Measurements from ENCODE around the gene EYA2.

The EYA2 gene

GRCh38 chr20:47211036-47211435, 316.4 kb downstream of the EYA2 start:
- no peak for DNase-seq

GRCh38 chr20:47212606-47213207, 318.1 kb downstream of the EYA2 start:
- no peak for DNase-seq

- DNase-seq, result no peak
Observed at GRCh38 chr20:47213966-47214365, 319.3 kb downstream of the EYA2 start.

DNA sequence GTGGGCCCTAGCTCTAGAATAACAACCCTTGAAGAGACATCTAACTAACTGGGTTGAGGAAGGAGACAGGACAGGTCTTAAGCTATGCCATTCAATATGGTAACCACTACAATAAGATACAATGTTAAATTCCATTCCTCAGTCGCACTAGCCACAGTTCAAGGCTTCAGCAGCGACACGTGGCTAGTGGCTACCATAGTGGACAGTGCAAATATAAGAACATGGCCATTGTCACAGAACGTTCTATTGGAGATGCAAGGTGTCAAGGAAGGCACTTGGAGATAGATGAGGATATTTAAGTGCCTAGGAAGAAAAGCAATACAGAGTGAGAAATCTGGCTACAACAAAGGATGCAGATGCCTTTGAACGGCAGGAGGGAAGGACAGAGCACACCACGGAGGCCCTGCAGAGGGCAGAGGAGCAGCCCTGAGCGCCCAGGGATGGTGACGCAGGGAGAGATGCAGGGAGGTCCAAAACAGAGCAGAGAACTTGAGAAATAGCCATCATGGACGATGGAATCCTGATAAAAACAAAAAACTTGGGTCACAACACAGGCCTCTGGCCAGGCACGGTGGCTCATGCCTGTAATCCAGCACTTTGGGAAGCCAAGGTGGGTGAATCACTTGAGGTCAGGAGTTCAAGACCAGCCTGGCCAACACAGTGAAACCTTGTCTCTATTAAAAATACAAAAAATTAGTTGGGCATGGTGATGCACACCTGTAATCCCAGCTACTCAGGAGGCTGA, 321.2 kb downstream of the EYA2 start:
- no peak for DNase-seq

GRCh38 chr20:47216819-47217410, 322.3 kb downstream of the EYA2 start:
- no peak for DNase-seq

DNA sequence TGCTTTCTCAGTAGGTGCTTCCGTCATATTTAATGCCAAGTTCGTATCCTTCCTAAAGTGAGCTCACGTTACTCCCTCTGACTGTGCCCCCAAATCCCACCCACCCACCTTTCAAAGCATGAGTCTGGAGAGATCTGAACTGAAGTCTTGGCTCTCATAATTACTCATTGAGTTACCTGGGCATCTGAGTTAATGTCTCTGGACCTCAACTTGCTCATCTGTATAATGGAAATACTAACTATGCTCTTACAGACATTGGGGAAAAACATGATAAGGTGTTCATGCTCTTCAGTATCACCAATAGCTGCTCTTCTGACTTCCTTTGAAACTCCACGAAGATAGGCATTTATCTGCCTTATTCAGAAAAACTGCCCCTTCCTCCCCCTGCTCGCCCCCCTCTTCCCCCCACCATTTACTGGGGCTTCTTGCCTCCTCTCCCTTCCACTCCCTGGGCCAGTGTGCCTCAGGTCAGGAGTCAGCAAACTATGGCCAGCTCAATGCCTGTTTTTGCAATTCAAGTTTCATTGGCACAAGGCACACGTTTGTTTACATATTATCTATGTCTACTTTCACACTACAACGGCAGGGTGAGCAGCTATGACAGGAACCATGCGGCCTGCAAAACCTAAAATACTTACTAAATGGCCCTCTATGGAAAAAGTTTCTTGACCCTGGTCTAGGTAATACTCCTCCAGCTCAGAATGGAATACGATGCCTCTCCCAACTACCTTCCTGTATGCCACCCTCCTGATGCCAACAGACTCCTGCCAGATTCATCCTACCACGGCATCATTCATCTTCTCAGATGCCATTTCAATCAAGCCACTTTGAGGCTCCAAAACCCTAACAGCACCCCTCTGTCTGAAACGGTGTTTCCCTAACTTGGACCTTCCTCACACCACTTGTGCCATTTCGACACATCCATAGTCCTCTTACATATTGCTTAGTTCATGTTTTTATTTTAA, 323.1 kb downstream of the EYA2 start:
- DNase-seq, result no peak

- DNase-seq, result peak; percentile 76
Observed at GRCh38 chr20:47220161-47220582, 325.5 kb downstream of the EYA2 start.

- no peak for DNase-seq
Observed at GRCh38 chr20:47221036-47221625, 326.5 kb downstream of the EYA2 start.

DNA sequence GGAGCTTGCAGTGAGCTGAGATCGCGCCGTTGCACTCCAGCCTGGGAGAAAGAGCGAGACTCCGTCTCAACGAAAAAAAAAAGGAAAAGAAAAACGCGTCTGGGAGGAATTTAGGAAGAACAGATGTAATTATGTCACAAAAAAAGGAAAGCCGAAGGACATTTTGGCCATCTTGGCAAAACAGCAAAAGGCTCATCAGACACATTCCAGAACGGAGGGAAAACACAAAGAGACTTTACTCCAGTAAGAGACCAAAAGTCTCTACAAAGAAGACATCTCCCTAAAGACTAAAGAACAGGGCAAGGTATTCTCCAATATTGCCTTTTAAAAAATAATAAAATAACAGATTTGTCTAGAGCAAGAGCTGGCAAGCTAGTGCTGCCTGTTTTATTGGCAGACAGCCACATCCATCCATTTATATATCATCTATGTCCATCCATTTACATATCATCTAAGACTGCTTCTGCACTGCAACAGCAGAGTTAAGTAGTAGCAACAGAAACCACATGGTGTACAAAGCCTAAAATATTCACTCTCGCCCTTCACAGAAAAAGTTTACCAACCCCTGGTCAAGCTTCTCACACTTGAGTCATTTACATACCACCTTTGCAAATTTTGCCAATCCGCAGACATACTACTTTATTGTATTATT, 328.0 kb downstream of the EYA2 start:
- DNase-seq, result no peak

GRCh38 chr20:47223896-47224295, 329.3 kb downstream of the EYA2 start:
- no peak for DNase-seq

DNA sequence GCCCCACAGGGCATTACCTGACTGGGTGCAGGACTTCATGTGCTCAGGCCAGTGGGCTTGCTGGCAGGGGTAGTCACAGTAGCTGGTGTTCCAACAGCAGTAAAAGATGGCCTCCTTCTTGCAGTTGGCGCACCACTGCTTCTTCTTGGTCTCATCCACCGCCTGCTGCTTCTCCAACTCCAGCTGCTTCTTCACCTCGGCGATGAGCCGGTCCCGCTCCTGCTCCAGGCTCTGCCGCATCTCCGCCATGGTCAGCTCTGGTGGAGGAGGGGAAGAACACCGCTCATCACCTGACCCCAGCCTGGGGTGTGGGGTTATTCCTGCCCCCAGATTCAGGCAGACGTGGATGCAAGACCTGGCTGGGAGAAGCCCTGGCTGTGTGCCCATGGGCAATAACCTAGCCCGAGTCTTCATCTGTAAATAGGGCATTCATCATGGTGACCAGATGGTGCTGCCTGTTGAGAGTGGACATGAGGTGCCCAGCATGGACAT, 329.7 kb downstream of the EYA2 start:
- DNase-seq, result no peak

GRCh38 chr20:47224857-47225256, 330.2 kb downstream of the EYA2 start:
- DNase-seq, result no peak

- DNase-seq, result no peak
Observed at GRCh38 chr20:47225458-47225857, 330.8 kb downstream of the EYA2 start.

DNA sequence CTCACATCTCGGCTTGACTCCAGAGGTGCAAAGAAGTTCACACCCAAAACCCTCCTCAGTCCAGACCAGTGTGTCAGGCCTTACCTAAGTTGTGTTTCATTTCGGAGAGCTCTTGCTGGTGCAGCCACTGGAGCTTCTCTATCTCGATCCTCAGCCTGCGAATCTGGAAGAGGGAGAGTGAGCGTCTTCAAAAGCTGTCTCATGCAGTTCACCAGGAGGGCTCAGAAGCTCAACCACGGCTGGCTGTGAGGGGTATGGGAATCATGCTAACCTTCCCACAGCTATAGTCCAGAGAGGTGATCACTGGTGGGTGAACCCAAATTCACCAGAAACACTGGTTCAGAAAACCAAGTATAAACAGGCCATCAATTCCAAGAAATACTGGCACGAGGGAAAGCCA, 332.5 kb downstream of the EYA2 start:
- no peak for DNase-seq

GRCh38 chr20:47227576-47227975, 332.9 kb downstream of the EYA2 start:
- DNase-seq, result no peak

- DNase-seq, result no peak
Observed at GRCh38 chr20:47228654-47229053, 334.0 kb downstream of the EYA2 start.

DNA sequence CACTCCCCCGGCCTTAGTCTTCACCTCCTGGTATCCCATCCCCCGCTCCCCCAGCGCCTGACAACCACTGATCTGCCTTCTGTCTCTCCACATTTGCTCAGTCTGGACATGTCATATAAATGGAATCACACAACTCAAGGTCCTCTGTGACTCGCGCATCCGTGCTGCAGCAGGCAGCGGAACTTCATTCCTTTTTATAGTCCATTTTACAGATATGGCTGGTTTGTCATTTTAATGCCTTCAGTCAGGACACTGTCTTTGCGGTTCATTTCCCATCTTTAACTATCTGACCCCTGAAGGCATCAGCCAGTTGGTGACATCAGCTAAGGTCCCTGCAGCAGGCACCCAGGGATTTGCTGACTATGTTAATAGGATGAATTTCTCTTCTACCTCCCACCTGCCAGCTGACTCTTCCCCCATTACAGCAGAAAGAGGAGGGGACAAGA, 336.2 kb downstream of the EYA2 start:
- DNase-seq, result no peak

DNA sequence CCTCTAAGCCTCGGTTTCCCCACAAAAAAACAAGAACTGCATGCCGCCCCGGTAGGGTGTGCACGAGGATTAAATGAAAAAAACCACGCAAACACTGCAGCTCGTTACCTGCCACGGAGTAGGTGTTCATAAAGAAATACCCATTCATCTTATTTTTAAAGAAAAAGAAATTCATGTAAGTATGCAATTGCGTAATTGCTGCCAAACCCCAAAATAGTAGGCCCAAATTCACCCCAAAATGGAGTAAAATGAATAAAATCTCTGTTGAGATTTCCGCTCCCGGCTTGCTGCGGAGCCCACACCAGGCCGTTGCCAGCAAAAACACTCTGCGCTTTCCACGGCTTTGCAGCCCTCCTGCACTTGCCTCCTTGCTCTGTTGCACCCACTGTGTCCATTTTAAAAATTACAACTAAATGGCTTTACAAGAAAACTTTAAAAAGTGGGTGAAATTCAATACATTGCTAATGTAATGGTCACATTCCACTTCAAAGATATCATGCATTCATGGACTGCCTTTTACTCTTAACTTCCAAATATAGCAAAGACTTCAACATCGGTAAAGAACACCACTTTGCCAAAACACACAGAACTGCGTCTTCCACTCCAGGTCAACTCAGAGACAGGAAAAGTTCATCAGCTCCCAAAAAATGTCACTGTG, 336.9 kb downstream of the EYA2 start:
- no peak for DNase-seq

GRCh38 chr20:47232518-47232917, 337.9 kb downstream of the EYA2 start:
- DNase-seq, result no peak

GRCh38 chr20:47233333-47234188, 338.9 kb downstream of the EYA2 start:
- DNase-seq, result no peak

Measured in stimulated activated CD8-positive, alpha-beta memory T cell treated with anti-CD3 and anti-CD28 coated beads, Interleukin-4, amount 100 ng/mL, for 48 hours (primary cell).